HepG2 (cell line): ENCODE measurements around the gene CEP164. TPM values are rescaled to one million over a fixed set of nuclear protein-coding genes. Genes with fewer than 3 reads are reported as not detected.

Experiments used
- ATAC-seq: fragments of 200-7000 bp; cut with Tn5 transposase; 3 replicates; pipeline ENCODE4 v1.9.1; 2020; ENCODE audit warnings: mild to moderate bottlenecking, moderate library complexity
- BruUV-seq: library from RNA; stranded (reverse); fragments of 400-500 nt; replicated peaks from 2 replicates; lab custom pipeline; 2021; lab: Mats Ljungman, UMichigan
- CTCF ChIA-PET: fragments of 300-600 bp; formaldehyde crosslinking; extraction: SDS; loops from one replicate; lab custom pipeline; 2021; ENCODE audit warnings: low total read pairs, inconsistent platforms, low intra/inter-chr PET ratio; lab: Yijun Ruan, JAX
- POLR2A ChIA-PET: fragments of 350-600 bp; sonication (Branson Sonifier 250); formaldehyde crosslinking; loops from one replicate; lab custom pipeline; 2020; ENCODE audit warnings: antibody characterized with exemption, inconsistent platforms; lab: Yijun Ruan, JAX
- DNase-seq: peaks from one replicate; pipeline ENCODE4 v3.0.0-alpha.2; 2015; ENCODE audit warnings: low spot score
- FAIRE-seq: peaks from 3 replicates; lab custom pipeline; 2011; peaks lifted over from hg19 to GRCh38; lab: Jason Lieb, UNC
- H2AFZ ChIP-seq: one replicate; pipeline ENCODE4 v1.6.1; 2011; ENCODE audit warnings: low read length, inconsistent platforms
- H3K27ac ChIP-seq: fragments of 300-600 bp; 3 replicates; pipeline ENCODE4 v1.8.0; 2011; ENCODE audit warnings: mixed run types, mild to moderate bottlenecking, mixed read lengths, low read length, inconsistent platforms; ENCODE audit not compliant: insufficient read depth; ENCODE audit errors: extremely low read length
- H3K27me3 ChIP-seq, 2 experiments: fragments of 200-600 bp in 1 of 2; 2 replicates in 1 of 2; 3 replicates in 1 of 2; pipeline versions ENCODE4 v1.6.0 to v1.8.0; 2011; ENCODE audit warnings: low read length in 2 of 2, mild to moderate bottlenecking in 2 of 2, moderate library complexity in 2 of 2, inconsistent platforms in 1 of 2; ENCODE audit not compliant: insufficient read depth in 2 of 2, control insufficient read depth in 1 of 2
- H3K36me3 ChIP-seq, 2 experiments: fragments of 200-600 bp in 1 of 2; replicated peaks in 1 of 2; 2 replicates in 1 of 2; 3 replicates in 1 of 2; pipeline versions ENCODE4 v1.5.1 to v1.8.0; 2011; ENCODE audit warnings: low read length in 2 of 2, inconsistent platforms in 1 of 2; ENCODE audit not compliant: insufficient read depth in 2 of 2, control insufficient read depth in 1 of 2
- H3K4me1 ChIP-seq: 2 replicates; pipeline ENCODE4 v1.5.1; 2012; ENCODE audit warnings: low read length, inconsistent platforms; ENCODE audit not compliant: insufficient read depth
- H3K4me2 ChIP-seq: 2 replicates; pipeline ENCODE4 v1.6.0; 2011; ENCODE audit warnings: low read depth, low read length, inconsistent platforms
- H3K4me3 ChIP-seq, 3 experiments: fragments of 200-600 bp in 1 of 3; sonication (generic), shearing (Covaris generic) in 1 of 3; replicated peaks in 1 of 3; 2 replicates each; pipeline ENCODE4 v1.5.1; 2011 to 2016; ENCODE audit warnings: low read length in 3 of 3, inconsistent platforms in 2 of 3, low read depth in 2 of 3, mild to moderate bottlenecking in 2 of 3, control low read depth in 1 of 3, mixed read lengths in 1 of 3; ENCODE audit not compliant: insufficient read depth in 1 of 3
- H3K79me2 ChIP-seq: one replicate; pipeline ENCODE4 v1.6.1; 2011; ENCODE audit warnings: low read length, inconsistent platforms; ENCODE audit not compliant: insufficient read depth
- H3K9ac ChIP-seq: 2 replicates; pipeline ENCODE4 v1.6.0; 2011; ENCODE audit warnings: mild to moderate bottlenecking, low read depth, low read length, inconsistent platforms; ENCODE audit not compliant: insufficient read depth
- H3K9me3 ChIP-seq: 2 replicates; pipeline ENCODE4 v1.5.1; 2012; ENCODE audit warnings: mild to moderate bottlenecking, low read length
- H4K20me1 ChIP-seq: 2 replicates; pipeline ENCODE4 v1.6.0; 2011; ENCODE audit warnings: inconsistent platforms, mild to moderate bottlenecking, low read length, moderate library complexity; ENCODE audit not compliant: insufficient read depth
- FOXO1 ChIP-seq: sonication (generic); formaldehyde crosslinking; IDR thresholded peaks from 2 replicates; pipeline ENCODE4 v1.4.0; 2020; ENCODE audit warnings: missing genetic modification reagents
- GABPA ChIP-seq, 2 experiments: IDR thresholded peaks; 2 replicates each; pipeline ENCODE4 v1.6.1; 2011 to 2016; ENCODE audit warnings: low read depth in 2 of 2, low read length in 1 of 2, missing biosample characterization in 1 of 2, missing genetic modification characterization in 1 of 2
- HDAC2 ChIP-seq: sonication (generic); formaldehyde crosslinking; IDR thresholded peaks from 2 replicates; pipeline ENCODE4 v1.4.0; 2020; ENCODE audit warnings: missing genetic modification reagents
- MAZ ChIP-seq, 2 experiments: sonication (generic) in 1 of 2; formaldehyde crosslinking in 1 of 2; IDR thresholded peaks; 2 replicates each; pipeline versions ENCODE4 v1.5.0 to v1.6.1; 2012 to 2020; ENCODE audit warnings: low read depth in 2 of 2, mild to moderate bottlenecking in 2 of 2, borderline replicate concordance in 1 of 2, improper control_type of control experiment in 1 of 2, low read length in 1 of 2, missing genetic modification reagents in 1 of 2, moderate library complexity in 1 of 2
- MTF1 ChIP-seq: sonication (generic); formaldehyde crosslinking; IDR thresholded peaks from 2 replicates; pipeline ENCODE4 v1.5.0; 2020; ENCODE audit warnings: missing genetic modification reagents
- NONO ChIP-seq, 2 experiments: fragments of 450-650 bp in 1 of 2; sonication (generic) in 1 of 2; formaldehyde crosslinking in 1 of 2; IDR thresholded peaks in 1 of 2; conservative IDR thresholded peaks in 1 of 2; 2 replicates each; pipeline versions ENCODE4 v1.6.1 to v1.8.0; 2017 to 2022; ENCODE audit warnings: mild to moderate bottlenecking in 1 of 2, missing genetic modification reagents in 1 of 2, moderate library complexity in 1 of 2
- PHF20 ChIP-seq: sonication (generic); formaldehyde crosslinking; IDR thresholded peaks from 2 replicates; pipeline ENCODE4 v1.5.0; 2020; ENCODE audit warnings: mild to moderate bottlenecking, missing genetic modification reagents
- RARG ChIP-seq: sonication (generic); formaldehyde crosslinking; IDR thresholded peaks from 2 replicates; pipeline ENCODE4 v1.4.0; 2020; ENCODE audit warnings: low read depth, mild to moderate bottlenecking, missing genetic modification reagents
- ZBTB38 ChIP-seq: sonication (generic); formaldehyde crosslinking; IDR thresholded peaks from 2 replicates; pipeline ENCODE4 v1.5.1; 2020; ENCODE audit warnings: mild to moderate bottlenecking, missing genetic modification reagents
- ZNF143 ChIP-seq: sonication (generic); formaldehyde crosslinking; IDR thresholded peaks from 2 replicates; pipeline ENCODE4 v1.4.0; 2020; ENCODE audit warnings: missing genetic modification reagents
- ZNF17 ChIP-seq: sonication (generic); formaldehyde crosslinking; IDR thresholded peaks from 2 replicates; pipeline ENCODE4 v1.5.0; 2020; ENCODE audit warnings: mild to moderate bottlenecking, missing genetic modification reagents
- WGBS: methylation state at CpG from one replicate; pipeline ENCODE4 v1.1.6; 2017; ENCODE audit warnings: low lambda C conversion rate; 5-methylcytosine and 5-hydroxymethylcytosine counted together
- in situ Hi-C: cut with HindIII; loops from 2 replicates; pipeline ENCODE4 v1.10.0; 2017; ENCODE audit warnings: low pct_unique_long_range_greater_than_20kb; ENCODE audit not compliant: extremely low pct_ligation_motif_present
- intact Hi-C: fragments of 100-400 bp; cut with micrococcal nuclease; formaldehyde crosslinking; loops from one replicate; pipeline ENCODE4 v1.10.0; 2022; ENCODE audit not compliant: unreplicated experiment
- polyA plus RNA-seq, 8 experiments: library from polyadenylated mRNA; depleted of rRNA in 3 of 8; stranded (reverse) in 7 of 8; unstranded in 1 of 8; fragments of >200 nt; fragmentation: Illumina TruSeq in 4 of 8; extraction: Trizol in 4 of 8; gene quantifications; 2 replicates each; pipeline versions ENCODE4 v1.2.1 to v1.2.3, GENCODE V29; 2011 to 2016; ENCODE audit warnings: low read depth in 4 of 8, missing spikeins in 1 of 8, mixed read lengths in 1 of 8; ENCODE audit not compliant: insufficient read depth in 1 of 8
- total RNA-seq, 5 experiments: library from RNA; depleted of rRNA; stranded (reverse); fragments of >200 nt; fragmentation: Illumina TruSeq; extraction: Trizol; gene quantifications; 2 replicates each; pipeline ENCODE4 v1.2.3, GENCODE V29; 2016; ENCODE audit warnings: low read depth in 1 of 5
- TF ChIP-seq, protein P1 (sequence below): sonication (generic); formaldehyde crosslinking; IDR thresholded peaks from 2 replicates; pipeline ENCODE4 v1.4.0; 2020; ENCODE audit warnings: missing genetic modification reagents; ENCODE audit errors: not compliant biosample characterization
- TF ChIP-seq, protein P2 (sequence below): sonication (generic); formaldehyde crosslinking; IDR thresholded peaks from 2 replicates; pipeline ENCODE4 v1.5.0; 2020; ENCODE audit warnings: missing genetic modification reagents

The CEP164 gene
- total and polyA plus RNA-seq, 2 of the 13 experiments (the other 11 are each of a cell fraction or from before 2014, with no cell fraction given) = 11.4 to 15.2 TPM

DNA sequence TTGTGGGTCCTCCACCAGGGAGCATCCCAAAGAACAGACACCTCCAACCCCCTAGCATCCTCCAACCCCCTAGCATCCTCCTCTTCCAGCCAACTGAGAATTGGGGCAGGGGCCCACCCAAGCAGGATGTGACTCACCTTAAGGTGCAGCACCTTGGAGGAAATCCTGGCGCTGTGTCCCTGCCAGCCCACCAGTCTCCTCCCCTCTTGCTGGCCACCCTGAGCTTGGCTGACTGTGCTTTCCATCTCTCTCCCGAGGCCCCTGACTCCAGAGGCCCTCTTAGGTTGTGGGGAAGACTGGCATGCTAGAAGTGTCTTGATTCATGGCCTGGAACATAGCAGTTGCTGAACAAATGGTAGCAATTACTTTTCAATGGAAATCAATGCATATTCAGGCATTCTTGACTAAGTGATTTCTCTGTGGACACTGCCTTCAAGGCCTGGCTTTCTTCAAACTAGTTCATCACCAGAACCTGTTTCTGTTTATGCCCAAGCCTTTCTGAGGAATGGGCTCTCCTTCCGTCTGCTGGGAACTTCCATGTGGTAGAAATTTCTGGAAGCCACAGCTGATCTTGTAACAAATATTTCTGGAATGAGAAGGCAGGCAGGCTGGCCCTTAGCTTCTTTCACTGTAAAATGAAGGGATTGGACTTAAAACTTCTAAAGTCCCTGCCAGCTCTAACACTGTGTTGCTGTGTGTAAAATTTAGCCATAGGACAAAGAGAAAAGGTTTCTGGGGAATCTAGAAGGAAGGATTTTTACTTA is 60.5 kb downstream of the CEP164 start:
- intact Hi-C loops (no loop called here), in situ Hi-C loops (no loop called here)
- DNase-seq = no peak
- Histone ChIP-seq H3K79me2 (no peaks in the 10 kb centered on the region), H3K4me3 (no peak overlapping the region), H2AFZ (no peak overlapping the region), H3K9me3 (no peaks in the 10 kb centered on the region), H3K4me1 (no peaks in the 10 kb centered on the region), H3K9ac (no peak overlapping the region), H3K27ac (no peak overlapping the region), H3K36me3 (peaks cover 22 to 42% of the 10 kb centered on the region in 2 experiments; a peak in 4 of 5 replicates), H4K20me1 (no peaks in the 10 kb centered on the region), H3K27me3 (no peaks in the 10 kb centered on the region), H3K4me2 (no peak overlapping the region)
- CTCF ChIA-PET = no interaction called here
- no peak for FAIRE-seq
- TF ChIP-seq HDAC2 (CRISPR knock-in tag) = no peak
- no peak for TF ChIP-seq ZNF143 (CRISPR knock-in tag)
- TF ChIP-seq ZNF17 = no peak
- no peak for TF ChIP-seq PHF20 (CRISPR knock-in tag)
- no peak for TF ChIP-seq ZBTB38 (CRISPR knock-in tag)
- TF ChIP-seq, protein P1, sequence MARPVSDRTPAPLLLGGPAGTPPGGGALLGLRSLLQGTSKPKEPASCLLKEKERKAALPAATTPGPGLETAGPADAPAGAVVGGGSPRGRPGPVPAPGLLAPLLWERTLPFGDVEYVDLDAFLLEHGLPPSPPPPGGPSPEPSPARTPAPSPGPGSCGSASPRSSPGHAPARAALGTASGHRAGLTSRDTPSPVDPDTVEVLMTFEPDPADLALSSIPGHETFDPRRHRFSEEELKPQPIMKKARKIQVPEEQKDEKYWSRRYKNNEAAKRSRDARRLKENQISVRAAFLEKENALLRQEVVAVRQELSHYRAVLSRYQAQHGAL (CRISPR knock-in tag) = no peak
- TF ChIP-seq FOXO1 = no peak
- no peak for TF ChIP-seq MTF1 (CRISPR knock-in tag)
- no peak for TF ChIP-seq MAZ (IDR thresholded peaks at IDR 0.05; ENCODE audit: borderline replicate concordance, low read depth, low read length)
- TF ChIP-seq MAZ (CRISPR knock-in tag; IDR thresholded peaks at IDR 0.05; ENCODE audit: low read depth) = no peak
- no peak for TF ChIP-seq GABPA (IDR thresholded peaks at IDR 0.05; ENCODE audit: low read depth, low read length)
- no peak for TF ChIP-seq GABPA (CRISPR knock-in tag; IDR thresholded peaks at IDR 0.05; ENCODE audit: low read depth)
- no peak for TF ChIP-seq NONO (IDR thresholded peaks at IDR 0.05)
- no peak for TF ChIP-seq NONO (CRISPR knock-in tag; conservative IDR thresholded peaks at IDR 0.05)
- TF ChIP-seq, protein P2, sequence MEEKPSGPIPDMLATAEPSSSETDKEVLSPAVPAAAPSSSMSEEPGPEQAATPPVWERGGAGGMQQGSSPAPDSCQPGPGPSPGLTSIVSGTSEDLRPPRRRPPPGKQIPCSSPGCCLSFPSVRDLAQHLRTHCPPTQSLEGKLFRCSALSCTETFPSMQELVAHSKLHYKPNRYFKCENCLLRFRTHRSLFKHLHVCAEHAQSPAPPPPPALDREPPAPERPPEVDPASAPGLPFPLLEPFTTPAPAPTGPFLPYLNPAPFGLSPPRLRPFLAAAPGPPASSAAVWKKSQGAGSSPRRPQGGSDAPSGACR = no peak
- no peak for TF ChIP-seq RARG (CRISPR knock-in tag)
- POLR2A ChIA-PET = no interaction called here
- BruUV-seq = no TSS peak
- 80% methylated on average over 3 of the region's 3 CpGs for WGBS
- ATAC-seq = no peak
